ENCODE measurements around the gene CAPZB.

Gene CAPZB

DNA sequence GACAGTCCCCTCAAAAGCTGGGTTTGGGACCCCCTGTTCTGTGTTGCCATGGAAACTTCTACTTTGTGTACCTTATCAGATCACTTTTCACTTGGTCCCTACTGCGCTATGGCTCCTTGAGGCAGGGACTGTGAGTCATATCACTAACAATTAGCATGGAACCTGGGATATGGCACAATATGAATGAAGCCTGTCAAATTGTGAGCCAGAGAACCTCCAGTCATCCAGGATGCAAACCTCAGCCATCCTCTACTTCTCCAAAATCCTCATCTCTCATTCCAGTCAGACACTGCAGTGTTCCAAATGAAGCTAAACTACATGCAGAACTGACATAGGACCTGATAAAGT is 11.2 kb upstream of the CAPZB start:
- TF ChIP-seq, protein P1, sequence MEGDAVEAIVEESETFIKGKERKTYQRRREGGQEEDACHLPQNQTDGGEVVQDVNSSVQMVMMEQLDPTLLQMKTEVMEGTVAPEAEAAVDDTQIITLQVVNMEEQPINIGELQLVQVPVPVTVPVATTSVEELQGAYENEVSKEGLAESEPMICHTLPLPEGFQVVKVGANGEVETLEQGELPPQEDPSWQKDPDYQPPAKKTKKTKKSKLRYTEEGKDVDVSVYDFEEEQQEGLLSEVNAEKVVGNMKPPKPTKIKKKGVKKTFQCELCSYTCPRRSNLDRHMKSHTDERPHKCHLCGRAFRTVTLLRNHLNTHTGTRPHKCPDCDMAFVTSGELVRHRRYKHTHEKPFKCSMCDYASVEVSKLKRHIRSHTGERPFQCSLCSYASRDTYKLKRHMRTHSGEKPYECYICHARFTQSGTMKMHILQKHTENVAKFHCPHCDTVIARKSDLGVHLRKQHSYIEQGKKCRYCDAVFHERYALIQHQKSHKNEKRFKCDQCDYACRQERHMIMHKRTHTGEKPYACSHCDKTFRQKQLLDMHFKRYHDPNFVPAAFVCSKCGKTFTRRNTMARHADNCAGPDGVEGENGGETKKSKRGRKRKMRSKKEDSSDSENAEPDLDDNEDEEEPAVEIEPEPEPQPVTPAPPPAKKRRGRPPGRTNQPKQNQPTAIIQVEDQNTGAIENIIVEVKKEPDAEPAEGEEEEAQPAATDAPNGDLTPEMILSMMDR (IDR thresholded peaks at IDR 0.05; ENCODE audit: low read depth, low read length, missing control alignments) = no peak
- no peak overlapping the region for H3K4me3 ChIP-seq (ENCODE audit: low read depth, low read length)
- in situ Hi-C loops (cut with HindIII; ENCODE audit: low sequenced_read_pairs) = no loop called here
- DNase-seq (ENCODE audit: low read depth) = no peak

DNA sequence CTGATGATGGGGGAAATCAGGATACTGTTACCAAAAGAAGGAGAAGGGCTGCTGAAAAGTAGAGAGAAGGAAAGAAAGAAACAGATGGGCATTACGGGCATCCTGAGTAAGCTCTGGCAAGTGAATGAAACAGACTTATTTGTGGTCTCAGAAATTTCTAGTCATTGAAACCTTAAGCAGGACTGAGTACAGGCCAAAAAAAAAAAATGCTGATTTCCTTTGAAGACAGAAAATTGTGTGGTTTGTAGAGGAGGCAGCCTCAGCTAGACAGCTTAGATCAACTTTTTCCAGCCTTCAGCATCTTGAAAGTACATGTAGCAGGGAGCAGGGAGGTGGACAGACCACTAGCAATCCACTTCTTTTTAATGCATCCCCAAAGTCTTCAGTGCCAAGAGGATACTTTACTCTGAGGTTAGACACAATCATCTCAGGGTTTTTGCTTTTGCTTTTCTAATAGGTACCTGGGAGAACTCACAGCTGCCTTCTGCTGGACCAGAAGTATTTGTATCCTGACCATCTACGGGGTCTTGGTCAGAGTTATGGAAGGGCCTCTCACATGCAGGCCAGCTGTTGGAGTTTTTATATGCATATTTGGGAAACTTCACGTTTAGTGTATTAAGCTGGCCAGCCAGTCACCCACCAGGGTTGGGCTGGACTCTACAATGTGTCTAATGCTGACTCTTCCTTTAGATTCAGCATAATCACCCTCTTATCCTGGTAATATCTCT is 10.6 kb upstream of the CAPZB start:
- DNase-seq (ENCODE audit: low read depth) = peak; percentile 22
- in situ Hi-C loops (cut with HindIII; ENCODE audit: low sequenced_read_pairs) = no loop called here
- H3K4me3 ChIP-seq (ENCODE audit: low read depth, low read length) = no peak overlapping the region
- TF ChIP-seq, protein P1 (IDR thresholded peaks at IDR 0.05; ENCODE audit: low read depth, low read length, missing control alignments) = no peak

DNA sequence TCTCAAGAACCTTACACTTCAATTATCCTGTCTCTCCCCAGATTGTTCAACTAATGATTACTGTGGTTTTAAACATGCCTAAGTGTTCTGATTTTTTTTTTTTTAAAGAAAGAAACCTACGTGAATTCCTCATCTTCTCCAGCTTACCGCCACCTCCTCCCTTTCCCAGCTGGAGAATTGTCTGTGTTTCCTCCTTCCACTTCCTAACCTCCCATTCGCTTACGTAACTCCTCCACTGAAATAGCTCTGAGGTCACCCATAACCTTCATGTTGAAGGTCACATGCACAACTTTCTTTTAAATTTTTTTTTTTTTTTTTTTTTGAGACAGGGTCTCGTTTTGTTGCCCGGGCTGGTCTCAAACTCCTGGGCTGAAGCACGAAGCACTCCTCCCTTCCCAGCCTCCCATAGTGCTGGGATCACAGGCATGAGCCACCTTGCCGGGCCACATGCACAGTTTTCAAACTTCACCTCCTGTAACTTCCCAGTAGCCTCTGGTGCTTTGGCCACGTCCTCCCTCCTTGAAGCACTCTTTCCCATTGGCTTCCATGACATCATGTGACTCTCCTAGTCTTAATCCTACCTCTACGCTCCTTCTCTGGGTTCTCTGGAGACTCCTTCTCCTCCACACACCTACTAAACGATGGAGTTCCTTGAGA is 9.8 kb upstream of the CAPZB start:
- no peak for DNase-seq (ENCODE audit: low read depth)
- TF ChIP-seq, protein P1 (IDR thresholded peaks at IDR 0.05; ENCODE audit: low read depth, low read length, missing control alignments) = no peak
- H3K4me3 ChIP-seq (ENCODE audit: low read depth, low read length) = no peak overlapping the region
- in situ Hi-C loops (cut with HindIII; ENCODE audit: low sequenced_read_pairs) = no loop called here

DNA sequence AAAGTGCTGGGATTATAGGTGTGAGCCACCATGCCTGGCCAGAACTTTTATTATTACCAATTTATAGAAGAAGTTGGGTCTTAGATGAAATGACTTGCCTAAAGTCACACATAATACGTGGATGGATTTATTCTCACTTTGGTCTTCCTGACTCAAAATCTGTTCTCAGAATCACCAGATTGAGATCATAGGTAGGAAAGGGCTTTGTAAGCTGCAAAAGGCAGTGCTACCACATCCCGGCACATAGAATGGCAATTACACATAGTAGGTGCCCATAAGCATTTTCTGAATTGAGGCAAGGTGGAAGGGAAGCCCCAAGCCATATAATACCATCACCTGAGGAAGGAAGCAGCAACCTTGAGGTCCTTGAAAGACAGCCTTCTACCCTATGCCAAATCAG is 8.2 kb upstream of the CAPZB start:
- no peak for DNase-seq (ENCODE audit: low read depth)
- TF ChIP-seq, protein P1 (IDR thresholded peaks at IDR 0.05; ENCODE audit: low read depth, low read length, missing control alignments) = no peak
- H3K4me3 ChIP-seq (ENCODE audit: low read depth, low read length) = no peak overlapping the region
- in situ Hi-C loops (cut with HindIII; ENCODE audit: low sequenced_read_pairs) = no loop called here

DNA sequence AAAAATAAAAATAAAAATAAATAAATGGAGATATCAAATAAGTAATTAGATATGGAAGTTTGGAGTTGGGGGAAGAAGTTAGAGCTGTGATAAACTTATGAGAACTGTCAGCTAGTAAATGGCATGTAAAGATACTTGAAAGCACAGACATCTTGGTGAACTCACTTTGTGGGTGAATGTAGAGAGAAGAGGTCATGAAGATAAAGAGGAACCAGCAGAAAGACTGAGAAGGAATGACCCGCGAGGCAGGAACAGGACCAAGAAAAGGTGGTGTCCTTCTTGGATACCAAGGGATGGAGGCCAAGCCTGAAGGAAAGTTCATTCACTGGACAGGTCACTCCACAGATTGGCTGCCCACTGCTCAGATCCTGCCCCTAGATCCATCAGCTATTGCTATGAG is 4.7 kb upstream of the CAPZB start:
- H3K4me3 ChIP-seq (ENCODE audit: low read depth, low read length) = no peak overlapping the region
- DNase-seq (ENCODE audit: low read depth) = no peak
- in situ Hi-C loops (cut with HindIII; ENCODE audit: low sequenced_read_pairs) = loop anchor here (10.0 kb wide), 1 partner anchor 145 kb away; no protein-coding TSS in a partner anchor
- TF ChIP-seq, protein P1 (IDR thresholded peaks at IDR 0.05; ENCODE audit: low read depth, low read length, missing control alignments) = no peak

DNA sequence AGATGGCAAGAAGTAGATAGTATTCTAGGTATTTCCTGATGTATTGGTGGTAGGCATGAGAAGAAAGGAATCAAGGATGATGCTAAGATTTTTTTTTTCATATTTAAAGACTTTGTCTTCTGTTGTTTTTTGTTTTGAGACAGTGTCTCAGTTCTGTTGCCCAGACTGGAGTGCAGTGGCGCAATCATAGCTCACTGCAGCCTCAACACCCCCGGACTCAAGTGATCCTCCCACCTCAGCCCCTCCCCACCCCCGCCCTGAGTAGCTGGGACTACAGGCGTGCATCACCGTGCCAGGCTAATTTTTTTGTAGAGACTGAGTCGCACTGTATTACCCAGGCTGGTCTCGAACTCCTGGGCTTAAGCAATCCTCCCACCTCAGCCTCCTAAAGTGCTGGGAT is 2.8 kb upstream of the CAPZB start:
- H3K4me3 ChIP-seq (ENCODE audit: low read depth, low read length) = no peak overlapping the region
- in situ Hi-C loops (cut with HindIII; ENCODE audit: low sequenced_read_pairs) = loop anchor here (10.0 kb wide), 1 partner anchor 147 kb away; no protein-coding TSS in a partner anchor
- TF ChIP-seq, protein P1 (IDR thresholded peaks at IDR 0.05; ENCODE audit: low read depth, low read length, missing control alignments) = no peak
- no peak for DNase-seq (ENCODE audit: low read depth)

All from astrocyte of the cerebellum (primary cell).